GM12878 (cell line): ENCODE data around the gene NAP1L5. TPM values are rescaled to one million over a fixed set of nuclear protein-coding genes. Genes with fewer than 3 reads are reported as not detected.

ENCODE experiments used
- BCLAF1 ChIP-seq: fragments of 450-650 bp; IDR thresholded peaks from 2 replicates; pipeline ENCODE4 v1.6.1; 2017; ENCODE audit warnings: antibody characterized with exemption, mild to moderate bottlenecking, moderate library complexity
- CTCF ChIP-seq, 3 experiments: IDR thresholded peaks in 2 of 3; conservative IDR thresholded peaks in 1 of 3; 2 replicates each; pipeline ENCODE4 v1.5.1; 2011; ENCODE audit warnings: low read depth in 3 of 3, low read length in 3 of 3, mild to moderate bottlenecking in 3 of 3, control low read depth in 2 of 3, moderate library complexity in 2 of 3, inconsistent platforms in 1 of 3, mixed read lengths in 1 of 3; ENCODE audit not compliant: control insufficient read depth in 2 of 3, insufficient read depth in 1 of 3; ENCODE audit errors: extremely low read depth in 1 of 3
- E2F4 ChIP-seq: IDR thresholded peaks from 2 replicates; pipeline ENCODE4 v1.6.1; 2012; ENCODE audit warnings: low read depth, low read length, improper control_type of control experiment
- HDAC6 ChIP-seq: fragments of 200-600 bp; sonication (generic); IDR thresholded peaks from one replicate; pipeline ENCODE4 v1.8.0; 2017; ENCODE audit warnings: antibody characterized with exemption; ENCODE audit not compliant: unreplicated experiment
- LARP7 ChIP-seq: fragments of 450-650 bp; IDR thresholded peaks from 2 replicates; pipeline ENCODE4 v1.6.1; 2017; ENCODE audit warnings: mild to moderate bottlenecking
- PRDM15 ChIP-seq: fragments of 450-650 bp; formaldehyde crosslinking; IDR thresholded peaks from 2 replicates; pipeline ENCODE4 v1.4.0; 2020; ENCODE audit warnings: mild to moderate bottlenecking, moderate library complexity
- TBL1XR1 ChIP-seq: IDR thresholded peaks from 2 replicates; pipeline ENCODE4 v1.6.1; 2012; ENCODE audit warnings: low read depth, low read length, improper control_type of control experiment
- TCF12 ChIP-seq: IDR thresholded peaks from 2 replicates; pipeline ENCODE4 v1.6.1; 2011; ENCODE audit warnings: low read depth, mild to moderate bottlenecking, low read length
- polyA plus RNA-seq, 11 experiments: library from polyadenylated mRNA; depleted of rRNA in 4 of 11; unstranded in 6 of 11; stranded (reverse) in 5 of 11; fragments of >200 nt; fragmentation: Nextera tagmentation in 4 of 11; fragmentation: Illumina TruSeq in 1 of 11; extraction: Ambion mirVana in 4 of 11; extraction: Trizol in 1 of 11; gene quantifications; 1 replicate in 1 of 11; 2 replicates in 10 of 11; pipeline versions ENCODE4 v1.2.1 to v1.2.3, GENCODE V29; 2011 to 2016; ENCODE audit warnings: inconsistent platforms in 2 of 11, missing spikeins in 2 of 11, low read depth in 1 of 11
- total RNA-seq, 4 experiments: library from RNA; depleted of rRNA in 3 of 4; stranded (reverse); fragments of >200 nt in 3 of 4; fragmentation: Illumina TruSeq in 1 of 4; extraction: Trizol in 1 of 4; gene quantifications; 2 replicates each; pipeline versions ENCODE4 v1.2.1 to v1.2.3, GENCODE V29; 2013 to 2021

The NAP1L5 gene
- total and polyA plus RNA-seq, 10 of the 15 experiments (the other 5 are each of a cell fraction or from before 2014, with no cell fraction given), result 2.1 to 5.3 (median 3.7) TPM

GRCh38 chr4:88705223-88705622 lies 7.6 kb upstream of the NAP1L5 start (continued):
- TF ChIP-seq PRDM15, result no peak
- TF ChIP-seq TCF12, result no peak
- no peak for TF ChIP-seq CTCF (IDR thresholded peaks at IDR 0.05 in 2 of 3, conservative IDR thresholded peaks at IDR 0.05 in 1 of 3; ENCODE audit: control insufficient read depth in 2 of 3, extremely low read depth in 1 of 3, insufficient read depth in 1 of 3, low read depth in 3 of 3, low read length in 3 of 3)
- no peak for TF ChIP-seq LARP7
- no peak for TF ChIP-seq E2F4
- TF ChIP-seq HDAC6, result no peak
- no peak for TF ChIP-seq TBL1XR1
- no peak for TF ChIP-seq BCLAF1
